NB4 (cell line): ENCODE results near the gene ANKRD60.

Experiments used
- MYC ChIP-seq: IDR thresholded peaks from 2 replicates; pipeline ENCODE4 v1.6.1; 2011; ENCODE audit warnings: low read depth, low read length
- POLR2A ChIP-seq: IDR thresholded peaks from 2 replicates; pipeline ENCODE4 v1.6.1; 2011; ENCODE audit warnings: mild to moderate bottlenecking; ENCODE audit not compliant: insufficient read length; ENCODE audit errors: extremely low read depth
- TF ChIP-seq, protein P1 (sequence below): IDR thresholded peaks from one replicate; pipeline ENCODE4 v1.5.1; 2012; ENCODE audit warnings: low read depth, low read length

DNA sequence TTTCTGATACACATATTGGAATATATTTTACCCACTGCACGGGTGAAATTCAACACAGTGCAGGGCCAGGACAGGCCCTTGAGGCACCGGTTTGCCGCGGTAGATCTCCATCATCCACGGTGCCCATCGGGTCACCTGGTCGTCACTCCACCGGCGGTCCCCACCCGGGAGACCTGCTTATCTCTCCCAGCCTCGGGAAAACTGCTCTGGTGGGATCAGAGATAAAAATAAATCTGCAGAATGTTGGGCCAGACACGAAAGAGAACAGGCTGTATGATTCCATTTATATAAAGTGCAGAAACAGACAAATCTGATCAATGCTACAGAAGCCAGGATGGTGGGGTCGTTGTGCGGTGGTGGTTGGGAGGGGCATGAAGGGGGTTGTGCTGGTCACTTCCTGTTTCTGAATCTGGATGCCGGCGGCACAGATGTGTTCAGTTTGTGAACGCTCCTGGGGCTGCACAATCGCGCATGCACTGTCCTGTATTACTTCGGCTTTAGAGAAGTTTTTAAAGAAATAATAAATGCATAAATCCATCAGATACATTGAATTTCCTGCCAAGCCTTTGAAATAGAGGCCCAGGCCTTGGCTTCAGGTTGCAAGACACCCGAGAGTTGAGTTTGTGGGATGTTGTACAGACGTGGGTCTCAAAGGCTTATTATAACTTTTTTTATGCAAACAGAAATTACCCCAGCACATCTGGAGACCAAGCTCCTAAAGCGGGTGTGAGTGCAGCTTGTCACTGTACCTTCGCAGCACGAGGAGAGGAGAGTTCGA lies 54.3 kb downstream of the ANKRD60 start:
- TF ChIP-seq, protein P1, sequence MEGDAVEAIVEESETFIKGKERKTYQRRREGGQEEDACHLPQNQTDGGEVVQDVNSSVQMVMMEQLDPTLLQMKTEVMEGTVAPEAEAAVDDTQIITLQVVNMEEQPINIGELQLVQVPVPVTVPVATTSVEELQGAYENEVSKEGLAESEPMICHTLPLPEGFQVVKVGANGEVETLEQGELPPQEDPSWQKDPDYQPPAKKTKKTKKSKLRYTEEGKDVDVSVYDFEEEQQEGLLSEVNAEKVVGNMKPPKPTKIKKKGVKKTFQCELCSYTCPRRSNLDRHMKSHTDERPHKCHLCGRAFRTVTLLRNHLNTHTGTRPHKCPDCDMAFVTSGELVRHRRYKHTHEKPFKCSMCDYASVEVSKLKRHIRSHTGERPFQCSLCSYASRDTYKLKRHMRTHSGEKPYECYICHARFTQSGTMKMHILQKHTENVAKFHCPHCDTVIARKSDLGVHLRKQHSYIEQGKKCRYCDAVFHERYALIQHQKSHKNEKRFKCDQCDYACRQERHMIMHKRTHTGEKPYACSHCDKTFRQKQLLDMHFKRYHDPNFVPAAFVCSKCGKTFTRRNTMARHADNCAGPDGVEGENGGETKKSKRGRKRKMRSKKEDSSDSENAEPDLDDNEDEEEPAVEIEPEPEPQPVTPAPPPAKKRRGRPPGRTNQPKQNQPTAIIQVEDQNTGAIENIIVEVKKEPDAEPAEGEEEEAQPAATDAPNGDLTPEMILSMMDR, result no peak
- TF ChIP-seq POLR2A (no peak), MYC (no peak)
